CMK (cell line): Measurements from ENCODE around the gene MAP4K3.
"Not testable (repeated sequence)": the region's sequence is repeated elsewhere in the genome, so short reads cannot be mapped to it uniquely, and the experiment has no call there.

Experiments used
- DNase-seq: peaks from one replicate; pipeline ENCODE4 v3.0.0-alpha.2; 2010; ENCODE audit warnings: low read depth

The MAP4K3 gene

DNA sequence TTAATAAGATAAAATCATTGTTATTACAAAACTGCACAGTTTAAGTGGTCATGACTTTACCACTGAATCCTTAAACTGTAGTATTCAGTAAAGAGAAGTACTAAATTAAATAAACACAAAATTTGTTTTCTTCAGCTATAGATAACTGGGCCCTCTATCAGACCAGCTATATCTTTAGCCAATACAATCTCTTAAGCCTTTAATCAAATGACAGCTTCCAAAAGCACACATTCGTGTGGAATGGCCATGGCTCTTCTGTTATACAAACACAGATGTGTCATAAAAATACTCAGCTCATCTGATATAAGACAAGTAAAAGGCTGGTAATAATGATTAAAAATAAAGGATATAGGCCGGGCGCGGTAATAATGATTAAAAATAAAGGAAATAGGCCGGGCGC, 135.7 kb downstream of the MAP4K3 start:
- DNase-seq: no peak

DNA sequence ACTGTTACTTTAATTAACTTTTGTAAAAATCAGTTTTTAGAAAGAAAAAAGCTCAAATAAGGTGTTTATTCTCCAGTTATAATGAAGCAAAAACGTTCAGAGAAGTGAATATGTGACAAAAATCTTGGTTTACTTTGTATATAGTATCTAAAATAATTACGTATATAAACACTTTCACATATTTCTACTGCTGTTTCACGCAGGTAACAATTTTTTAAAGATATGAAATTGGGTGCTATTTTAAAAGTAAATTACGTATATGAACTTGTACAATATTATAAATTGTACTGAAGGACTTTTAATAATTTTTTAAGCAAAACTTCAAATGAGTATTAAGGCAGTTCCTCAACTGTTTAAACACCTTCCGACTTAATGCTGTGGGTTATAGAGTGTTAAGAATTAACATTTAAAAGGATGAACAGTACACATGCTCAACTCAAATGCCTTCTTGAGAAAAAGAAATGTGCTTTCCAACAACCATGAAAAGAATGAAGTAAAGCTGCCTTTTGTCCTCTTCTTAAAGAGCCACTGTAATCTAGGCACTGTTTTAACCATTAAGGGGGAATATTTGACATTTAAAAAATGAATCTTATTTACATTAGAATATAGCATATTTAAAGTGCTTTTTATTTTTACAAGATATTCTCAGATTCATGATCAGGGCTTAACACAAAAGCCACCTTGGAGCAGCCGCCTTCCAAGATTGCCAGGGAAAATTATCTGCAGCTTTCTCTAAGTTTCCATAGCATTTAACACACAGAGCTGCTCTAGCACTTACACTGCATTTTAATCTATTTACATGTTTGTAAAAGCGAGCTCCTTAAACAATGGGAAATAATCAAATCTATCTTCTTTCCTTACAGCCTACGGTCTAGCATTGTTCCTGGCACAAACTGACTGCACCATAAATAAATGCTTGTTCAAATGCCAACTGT, 136.8 kb downstream of the MAP4K3 start:
- no peak for DNase-seq

DNA sequence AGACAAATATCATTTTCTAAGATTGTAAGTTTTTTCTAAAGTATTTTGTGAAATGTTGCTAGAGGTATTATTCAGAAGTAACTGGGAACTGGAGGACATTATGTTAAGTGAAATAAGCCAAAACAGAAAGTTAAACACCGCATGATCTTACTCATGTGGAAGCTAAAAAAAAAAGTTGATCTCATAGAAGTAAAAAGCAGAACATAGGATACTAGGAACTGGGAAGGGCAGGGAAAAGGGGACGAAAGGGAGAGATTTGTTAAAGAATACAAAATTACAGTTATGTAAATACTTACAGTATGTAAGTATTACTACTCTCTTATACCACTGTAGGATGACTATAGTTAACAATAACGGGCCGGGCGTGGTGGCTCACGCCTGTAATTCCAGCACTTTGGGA, 146.7 kb downstream of the MAP4K3 start:
- no peak for DNase-seq

DNA sequence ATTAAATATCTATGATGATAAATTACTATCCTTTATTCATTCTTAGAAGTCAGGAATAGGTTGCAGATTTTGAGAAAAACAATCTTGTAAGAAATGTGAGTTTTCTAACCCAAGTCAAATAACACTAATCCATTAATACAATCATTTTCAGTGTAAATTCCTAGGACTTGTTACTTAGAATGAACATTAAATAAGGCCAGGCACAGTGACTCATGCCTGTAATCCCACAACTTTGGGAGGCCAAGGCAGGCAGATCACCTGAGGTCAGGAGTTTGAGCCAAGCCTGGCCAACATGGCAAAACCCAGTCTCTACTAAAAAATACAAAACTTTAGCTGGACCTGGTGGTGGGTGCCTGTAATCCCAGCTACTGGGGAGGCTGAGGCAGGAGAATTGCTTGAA, 147.5 kb downstream of the MAP4K3 start:
- no peak for DNase-seq

DNA sequence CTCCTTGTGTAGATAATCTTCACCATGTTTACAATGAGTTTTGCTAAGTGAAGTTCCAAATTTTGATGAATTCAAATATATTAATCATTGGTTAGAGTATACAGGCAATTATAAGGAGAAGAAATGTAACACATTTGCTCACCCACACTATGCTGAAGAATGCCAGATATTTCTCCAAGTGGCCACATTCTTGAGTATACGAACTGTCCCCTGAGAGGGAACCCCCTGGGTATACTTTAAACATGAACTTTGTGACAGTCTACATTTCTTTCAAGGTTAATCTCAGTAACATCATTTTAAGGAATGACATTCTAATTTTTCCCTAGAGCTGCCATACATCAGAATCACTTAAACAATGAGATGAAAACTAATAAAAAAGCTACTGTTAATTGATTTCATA, 153.5 kb downstream of the MAP4K3 start:
- no peak for DNase-seq

DNA sequence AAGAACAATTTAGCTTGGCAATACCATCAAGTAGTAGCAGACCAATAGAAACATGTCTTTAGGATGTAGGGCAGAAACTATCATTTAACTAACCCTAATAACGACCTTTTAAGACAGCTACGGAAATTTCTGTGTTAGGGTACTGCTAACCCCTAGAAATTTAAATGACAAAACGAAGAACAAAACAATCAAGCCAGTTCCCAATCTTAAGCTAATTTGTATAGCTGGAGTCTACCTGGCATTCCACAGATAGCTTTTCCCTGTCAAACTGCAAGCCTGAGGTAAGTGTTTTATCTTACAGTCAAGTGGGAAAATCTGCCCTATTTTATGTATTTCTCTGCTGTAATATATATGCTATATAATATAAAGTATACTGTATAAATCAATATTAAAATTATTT, 155.7 kb downstream of the MAP4K3 start:
- DNase-seq: no peak

DNA sequence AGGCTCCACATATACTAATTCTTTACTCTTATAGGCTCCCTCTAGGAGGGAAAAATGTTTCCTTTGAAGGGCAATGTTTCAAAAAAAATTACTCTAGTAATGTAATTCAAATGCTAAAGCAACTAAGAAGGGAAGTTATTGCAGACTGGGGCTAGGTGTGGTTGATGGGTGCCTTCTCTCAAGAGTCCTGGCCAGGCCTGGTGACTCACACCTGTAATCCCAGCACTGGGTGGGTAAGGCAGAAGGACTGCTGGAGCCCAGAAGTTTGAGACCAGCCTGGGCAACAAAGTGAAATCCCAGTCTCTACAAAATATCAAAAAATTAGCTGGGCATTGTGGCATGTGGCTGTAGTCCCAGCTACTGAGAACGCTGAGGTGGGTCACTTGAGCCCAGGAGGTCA, 162.1 kb downstream of the MAP4K3 start:
- no peak for DNase-seq

DNA sequence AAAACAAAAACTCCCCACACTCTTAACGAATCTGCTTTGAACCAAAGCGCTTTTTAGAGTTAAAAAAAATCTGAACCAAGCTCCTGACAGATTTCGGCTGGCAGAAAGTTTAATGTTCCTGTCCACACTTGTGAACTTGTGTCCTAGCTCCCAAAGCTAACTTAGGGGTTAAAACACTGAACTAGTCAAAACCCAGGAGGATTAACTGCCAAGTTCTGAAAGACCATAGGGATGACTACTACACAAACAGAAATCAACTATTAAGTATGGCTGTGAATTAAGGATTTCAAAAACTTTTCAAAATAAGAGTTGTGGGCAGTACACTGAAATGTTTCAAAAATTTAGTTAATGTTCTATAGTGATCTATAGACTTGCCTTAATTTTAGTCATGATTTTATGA, 167.1 kb downstream of the MAP4K3 start:
- no peak for DNase-seq

DNA sequence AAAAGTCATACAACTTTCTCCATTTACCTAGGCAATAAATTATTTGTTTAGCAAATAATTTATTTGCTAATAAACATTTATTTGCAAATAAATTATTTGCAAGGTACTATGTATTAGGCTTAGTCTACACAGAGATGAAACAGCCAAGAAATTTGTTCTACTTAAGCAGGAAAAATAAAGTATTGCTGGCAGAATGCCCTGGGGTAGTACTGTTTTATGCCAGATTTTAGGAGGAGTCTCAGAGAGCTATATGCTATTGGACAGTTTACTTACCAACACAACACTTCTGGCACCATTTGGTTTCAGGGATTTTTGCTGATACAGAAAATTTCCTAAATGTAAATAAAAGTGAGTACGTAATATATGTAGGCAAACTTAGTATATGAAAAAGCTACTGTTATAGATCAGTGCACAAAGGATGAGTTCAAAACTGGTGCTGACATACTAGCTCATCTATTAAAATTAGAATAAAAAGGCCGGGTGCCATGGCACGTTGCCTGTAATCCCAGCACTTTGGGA, 170.1 kb downstream of the MAP4K3 start:
- no peak for DNase-seq

DNA sequence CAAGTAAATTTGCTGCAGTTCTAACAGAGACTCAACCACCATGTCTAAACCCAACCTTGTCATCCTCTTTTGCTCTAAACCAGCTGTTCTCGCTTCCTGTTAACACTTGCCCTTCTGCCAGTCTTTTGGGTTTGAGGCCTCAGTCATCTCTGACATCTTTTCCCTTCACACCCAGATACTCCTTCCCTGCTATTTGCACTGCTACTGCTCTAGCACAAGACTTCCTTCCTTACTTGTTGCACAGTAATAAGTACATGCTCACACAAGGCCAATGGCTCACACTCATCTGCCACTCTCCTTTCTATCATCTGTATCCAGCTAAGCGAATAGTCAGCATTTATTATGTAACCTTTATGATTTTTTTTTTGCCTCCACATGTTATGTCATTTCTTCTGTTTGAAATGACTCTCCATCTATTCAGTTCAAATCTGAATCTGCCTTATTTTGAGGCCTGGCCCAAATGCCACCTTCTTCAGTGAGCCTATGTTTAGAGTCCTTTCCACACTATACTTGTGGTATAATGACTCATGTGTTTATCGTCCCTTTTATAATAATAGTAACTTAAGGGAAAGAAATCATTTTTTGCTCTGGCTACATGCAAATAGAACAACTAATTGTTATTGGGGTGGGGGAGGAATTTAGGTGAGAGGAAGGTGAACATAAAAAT, 170.8 kb downstream of the MAP4K3 start:
- no peak for DNase-seq

DNA sequence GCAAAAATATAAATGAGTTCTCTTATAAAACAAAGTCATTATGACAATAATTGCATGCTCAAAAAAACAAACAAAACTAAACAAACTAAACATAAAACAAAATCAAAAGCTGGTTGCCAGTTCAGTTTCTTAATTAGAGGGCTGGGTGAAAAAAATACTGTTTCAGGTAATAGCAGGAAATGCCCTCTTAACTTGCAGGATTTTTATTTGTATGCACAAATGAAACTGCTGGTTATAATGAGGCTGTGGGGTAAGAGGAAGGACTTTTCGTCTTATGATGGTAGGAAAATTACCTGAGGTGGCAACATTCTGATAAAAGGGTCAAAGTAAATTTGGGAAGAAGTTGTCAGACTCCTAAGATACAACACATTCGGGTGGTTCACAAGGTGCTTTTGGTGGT, 171.8 kb downstream of the MAP4K3 start:
- no peak for DNase-seq

DNA sequence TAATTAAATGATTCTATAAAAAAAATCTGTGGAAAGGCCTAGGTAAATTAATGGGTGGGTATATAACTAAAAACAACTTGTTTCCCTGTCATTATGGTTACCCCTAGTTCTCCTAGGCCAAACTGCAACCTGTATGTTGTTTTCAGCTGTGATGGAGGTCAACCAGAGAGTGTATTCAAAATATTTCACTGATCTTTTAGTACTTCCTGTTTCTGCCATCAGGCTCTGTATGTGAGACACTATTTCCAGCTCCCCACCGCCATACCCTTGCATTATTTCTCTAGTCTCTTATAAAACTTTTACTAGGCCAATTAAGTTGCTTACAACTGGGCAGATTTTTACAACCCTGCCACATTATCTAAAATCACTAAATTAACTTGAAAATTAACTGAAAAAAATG, 172.4 kb downstream of the MAP4K3 start:
- DNase-seq: no peak

DNA sequence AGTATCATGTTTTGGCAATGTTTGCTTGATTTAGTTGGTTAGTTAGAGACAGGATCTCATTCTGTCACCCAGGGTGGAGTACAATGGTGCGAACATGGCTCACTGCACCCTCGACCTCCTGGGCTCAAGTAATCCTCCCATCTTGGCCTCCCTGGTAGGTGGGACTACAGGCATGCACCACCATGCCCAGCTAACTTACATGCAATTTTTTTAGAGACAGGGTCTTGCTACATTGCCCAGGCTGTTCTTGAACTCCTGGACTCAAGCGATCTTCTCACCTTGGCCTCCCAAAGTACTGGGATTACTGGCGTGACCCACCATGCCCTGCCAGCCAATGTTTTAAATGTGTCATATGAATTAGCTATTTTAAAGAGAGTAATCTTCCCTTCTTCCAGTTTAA, 177.0 kb downstream of the MAP4K3 start:
- DNase-seq: no peak

DNA sequence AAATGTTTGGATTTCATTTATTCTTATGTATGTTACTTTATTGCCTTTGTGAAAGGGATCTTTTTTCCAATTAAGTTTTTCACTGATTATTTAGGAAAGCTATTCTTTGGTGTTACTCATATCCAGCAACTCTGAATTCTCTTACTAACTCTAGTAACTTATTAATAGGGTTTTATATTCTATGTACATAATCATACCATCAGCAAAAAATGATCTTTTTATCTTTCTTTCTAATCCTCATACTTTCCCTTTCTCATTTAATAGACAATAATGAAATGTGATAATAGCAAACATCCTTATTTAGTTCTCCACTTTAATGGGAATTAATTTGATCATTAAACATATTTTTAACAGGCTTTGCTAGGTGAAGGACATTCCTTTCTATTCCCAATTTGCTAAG, 181.0 kb downstream of the MAP4K3 start:
- no peak for DNase-seq

DNA sequence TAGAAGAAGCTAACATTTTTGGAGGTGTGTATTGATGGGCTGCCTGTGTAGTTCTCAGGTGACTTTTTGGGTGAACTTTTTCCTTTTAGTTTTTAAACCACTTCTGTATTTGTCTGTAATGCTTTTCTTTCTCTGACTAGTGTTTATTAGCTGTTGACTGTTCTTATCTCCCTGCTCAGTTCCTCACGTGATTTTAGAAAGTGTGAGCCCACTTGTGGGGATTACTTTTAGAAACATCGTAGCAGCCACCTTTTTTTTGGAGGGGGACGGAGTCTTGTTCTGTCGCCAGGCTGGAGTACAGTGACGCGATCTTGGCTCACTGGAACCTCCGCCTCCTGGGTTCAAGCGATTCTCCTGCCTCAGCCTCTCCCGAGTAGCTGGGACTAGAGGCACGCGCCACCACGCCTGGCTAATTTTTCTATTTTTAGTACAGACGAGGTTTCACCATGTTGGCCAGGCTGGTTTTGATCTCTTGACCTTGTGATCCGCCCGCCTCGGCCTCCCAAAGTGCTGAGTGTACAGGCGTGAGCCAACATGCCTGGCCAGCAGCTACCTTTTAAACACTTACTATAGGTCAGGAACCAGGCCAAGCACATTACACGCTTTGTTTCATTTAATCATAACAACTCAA, 184.1 kb downstream of the MAP4K3 start:
- no peak for DNase-seq

DNA sequence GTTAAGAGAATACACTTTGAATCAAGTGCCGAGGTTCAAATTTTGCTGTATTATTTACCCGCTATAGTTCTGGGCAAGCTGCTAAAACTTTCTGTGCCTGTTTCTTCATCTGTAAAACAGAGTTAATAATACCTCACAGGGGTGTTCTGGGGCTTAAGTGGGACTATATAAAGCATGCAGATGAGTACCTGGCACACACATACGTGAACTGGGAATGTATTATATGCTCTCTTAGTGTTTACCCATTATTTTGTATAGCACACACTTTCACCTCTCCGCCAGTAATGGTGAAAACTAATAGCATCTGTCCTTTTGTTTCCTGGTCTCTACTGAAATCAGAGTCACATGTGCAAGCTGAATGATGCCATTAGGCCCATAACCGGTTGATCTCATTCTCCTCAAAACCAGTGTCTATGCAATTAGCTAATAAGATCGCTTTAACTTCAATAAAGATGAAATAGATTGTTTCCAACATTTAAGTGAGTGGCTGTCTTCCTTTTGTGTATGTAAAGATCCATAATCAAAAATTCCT, 189.5 kb downstream of the MAP4K3 start:
- DNase-seq: no peak

DNA sequence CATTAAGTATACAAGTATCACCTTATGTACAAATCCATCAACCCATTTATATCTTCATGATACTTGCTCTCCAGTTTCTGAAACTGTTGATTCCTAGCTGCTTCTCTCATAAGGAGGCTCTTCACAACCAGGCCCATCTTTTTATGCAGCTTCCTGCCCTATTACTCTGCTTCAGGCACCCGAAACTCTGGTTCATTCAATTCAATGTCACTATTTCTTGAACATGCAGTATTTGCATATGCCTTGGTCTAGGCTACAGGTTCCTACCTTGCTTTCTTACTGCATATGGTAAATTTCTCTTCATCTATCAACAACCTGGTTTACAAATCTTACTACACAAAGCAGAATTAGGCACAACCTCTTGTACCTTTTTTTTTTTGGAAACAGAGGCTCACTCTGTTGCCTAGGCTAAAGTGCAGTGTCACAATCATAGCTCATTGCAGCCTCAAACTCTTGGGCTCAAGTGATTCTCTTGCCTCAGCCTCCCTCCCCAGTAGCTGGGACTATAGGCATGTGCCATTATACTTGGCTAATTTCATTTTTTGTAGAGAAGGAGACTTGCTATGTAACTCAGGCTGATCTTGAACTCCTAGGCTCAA, 190.6 kb downstream of the MAP4K3 start:
- DNase-seq: no peak

DNA sequence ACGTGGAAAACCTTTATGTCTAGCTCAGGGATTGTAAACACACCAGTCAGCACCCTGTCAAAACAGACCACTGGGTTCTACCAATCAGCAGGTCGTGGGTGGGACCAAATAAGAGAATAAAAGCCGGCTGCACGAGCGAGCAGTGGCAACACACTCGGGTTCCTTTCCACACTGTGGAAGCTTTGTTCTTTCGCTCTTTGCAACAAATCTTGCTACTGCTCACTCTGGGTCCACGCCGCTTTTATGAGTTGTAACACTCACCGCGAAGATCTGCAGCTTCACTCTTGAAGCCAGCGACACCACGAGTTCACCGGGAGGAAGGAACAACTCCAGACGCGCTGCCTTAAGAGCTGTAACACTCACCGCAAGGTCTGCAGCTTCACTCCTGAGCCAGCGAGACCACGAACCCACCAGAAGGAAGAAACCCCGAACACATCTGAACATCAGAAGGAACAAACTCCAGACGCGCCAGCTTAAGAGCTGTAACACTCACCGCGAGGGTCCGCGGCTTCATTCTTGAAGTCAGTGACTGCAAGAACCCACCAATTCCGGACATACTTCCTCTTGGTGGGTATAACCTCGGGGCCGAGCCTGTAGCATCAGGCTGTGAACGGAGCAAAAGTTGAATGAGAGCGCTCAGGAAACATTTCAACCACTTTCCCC, 192.0 kb downstream of the MAP4K3 start:
- DNase-seq: not testable (repeated sequence)

DNA sequence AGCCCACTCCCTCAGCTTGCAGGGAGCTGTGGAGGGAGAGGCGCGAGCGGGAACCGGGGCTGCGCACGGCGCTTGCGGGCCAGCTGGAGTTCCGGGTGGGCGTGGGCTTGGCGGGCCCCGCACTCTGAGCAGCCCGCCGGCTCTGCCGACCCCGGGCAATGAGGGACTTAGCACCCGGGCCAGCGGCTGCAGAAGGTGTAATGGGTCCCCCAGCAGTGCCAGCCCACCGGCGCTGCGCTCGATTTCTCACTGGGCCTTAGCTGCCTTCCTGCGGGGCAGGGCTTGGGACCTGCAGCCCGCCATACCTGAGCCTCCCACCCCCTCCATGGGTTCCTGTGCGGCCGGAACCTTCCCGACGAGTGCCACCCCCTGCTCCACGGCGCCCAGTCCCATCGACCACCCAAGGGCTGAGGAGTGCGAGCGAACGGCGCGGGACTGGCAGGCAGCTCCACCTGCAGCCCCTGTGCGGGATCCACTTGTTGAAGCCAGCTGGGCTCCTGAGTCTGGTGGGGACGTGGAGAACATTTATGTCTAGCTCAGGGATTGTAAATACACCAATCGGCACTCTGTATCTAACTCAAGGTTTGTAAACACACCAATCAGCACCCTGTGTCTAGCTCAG, 192.7 kb downstream of the MAP4K3 start:
- DNase-seq: not testable (repeated sequence)

DNA sequence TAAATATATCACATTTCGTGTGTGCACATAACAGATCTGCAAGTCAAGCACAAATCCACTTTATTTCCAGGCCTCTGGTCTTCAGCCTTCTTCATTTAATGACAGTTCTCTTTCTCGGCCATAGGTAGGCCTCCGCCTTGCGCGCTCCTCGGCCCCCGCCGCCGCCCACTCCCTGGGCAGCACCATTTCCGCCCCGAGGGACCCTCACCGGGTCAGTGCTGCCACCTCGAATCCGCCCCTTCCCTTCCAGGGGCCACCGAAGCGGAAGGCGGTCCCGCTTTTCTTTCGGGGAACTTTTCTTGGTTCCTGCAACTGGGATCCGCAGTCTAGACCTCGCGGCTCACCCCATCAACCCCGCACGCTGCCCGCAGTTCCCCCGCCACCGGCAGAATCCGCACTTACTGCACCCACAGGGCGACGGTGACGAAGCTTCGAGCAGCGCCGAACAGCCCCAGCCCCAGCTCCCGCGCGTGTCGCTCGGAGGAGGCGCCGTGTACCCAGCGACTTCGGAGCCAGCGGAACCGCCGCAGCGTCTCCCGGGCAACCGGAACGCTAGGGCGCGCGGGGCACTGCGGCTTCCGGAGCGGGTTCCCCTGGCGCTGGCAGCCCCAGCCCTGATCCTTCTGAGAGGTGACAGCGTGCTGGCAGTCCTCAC, 193.5 kb downstream of the MAP4K3 start, which contains the start of gene CDKL4:
CDKL4 (minus strand) TSS at position 502 of the 655 bp plus-strand sequence.
- no peak for DNase-seq
